ENCODE results near the gene NFKB2.

The NFKB2 gene

DNA sequence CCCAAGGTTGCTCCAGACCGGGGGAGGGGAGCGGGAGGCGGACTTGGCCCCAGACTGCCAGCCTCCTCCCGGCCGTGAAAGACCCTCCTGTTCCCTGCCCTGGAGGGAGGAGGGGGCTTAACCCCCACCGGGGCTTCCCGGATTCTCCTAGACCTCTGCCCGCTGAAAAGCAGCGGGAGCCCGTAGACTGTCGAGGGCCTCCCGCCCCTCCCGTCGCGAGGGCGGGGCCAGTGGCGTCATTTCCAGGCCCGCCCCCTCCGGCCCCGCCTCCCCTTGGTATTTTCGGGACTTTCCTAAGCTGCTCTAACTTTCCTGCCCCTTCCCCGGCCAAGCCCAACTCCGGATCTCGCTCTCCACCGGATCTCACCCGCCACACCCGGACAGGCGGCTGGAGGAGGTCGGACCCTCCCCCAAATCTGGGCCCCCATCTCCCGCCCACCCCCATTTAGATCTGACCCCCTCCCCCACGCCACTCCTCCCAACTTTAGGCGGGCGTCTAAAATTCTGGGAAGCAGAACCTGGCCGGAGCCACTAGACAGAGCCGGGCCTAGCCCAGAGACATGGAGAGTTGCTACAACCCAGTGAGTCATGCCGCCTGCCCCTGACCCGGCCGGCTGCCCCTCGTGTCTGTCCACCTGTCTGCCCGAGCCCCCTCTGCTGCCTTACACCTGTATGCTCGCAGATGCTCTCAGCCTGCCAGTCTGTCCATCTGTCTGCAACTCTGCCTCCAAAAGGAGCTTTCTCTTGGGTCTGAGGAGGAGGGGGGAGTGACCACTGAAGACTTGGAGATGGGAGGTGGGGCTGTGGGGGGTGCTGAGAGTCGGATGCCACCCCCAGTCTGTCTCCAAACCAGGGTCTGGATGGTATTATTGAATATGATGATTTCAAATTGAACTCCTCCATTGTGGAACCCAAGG lies at the start of gene NFKB2:
Gene NFKB2, plus strand, starts transcription at position 306 of the 917 bp plus-strand sequence. Its CDS starts 255 bp downstream, at position 561.
- DNase-seq: no peak

DNA sequence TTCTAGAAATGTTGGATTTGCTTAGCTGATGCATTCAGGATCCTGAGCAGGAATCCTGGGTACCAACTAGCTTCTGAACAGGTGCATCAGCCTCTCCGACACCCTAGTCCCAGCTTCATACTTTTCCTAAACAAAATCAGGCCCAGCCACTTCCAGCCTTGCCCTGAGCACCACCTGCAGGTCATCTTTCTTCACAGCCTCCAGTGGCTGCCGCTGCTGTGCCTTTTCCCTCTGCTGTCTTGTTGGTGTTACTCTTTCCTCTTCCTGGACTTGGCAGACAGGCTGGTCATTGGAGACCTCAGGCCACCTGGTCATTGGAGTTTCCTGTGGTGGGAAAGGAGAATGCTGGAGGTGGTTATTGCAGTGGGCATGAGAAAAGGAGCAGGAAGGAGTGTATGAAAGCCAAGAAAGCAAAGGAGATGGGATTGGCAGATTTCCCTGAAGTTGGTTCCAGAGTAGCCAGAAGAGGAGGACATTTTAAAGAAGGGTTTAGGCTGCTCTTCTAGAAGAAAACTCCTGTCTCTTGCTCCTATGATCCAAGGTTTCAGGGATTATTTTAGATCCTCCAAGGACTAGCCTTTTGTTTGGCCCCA lies 48.2 kb upstream of the NFKB2 start:
- DNase-seq: no peak

DNA sequence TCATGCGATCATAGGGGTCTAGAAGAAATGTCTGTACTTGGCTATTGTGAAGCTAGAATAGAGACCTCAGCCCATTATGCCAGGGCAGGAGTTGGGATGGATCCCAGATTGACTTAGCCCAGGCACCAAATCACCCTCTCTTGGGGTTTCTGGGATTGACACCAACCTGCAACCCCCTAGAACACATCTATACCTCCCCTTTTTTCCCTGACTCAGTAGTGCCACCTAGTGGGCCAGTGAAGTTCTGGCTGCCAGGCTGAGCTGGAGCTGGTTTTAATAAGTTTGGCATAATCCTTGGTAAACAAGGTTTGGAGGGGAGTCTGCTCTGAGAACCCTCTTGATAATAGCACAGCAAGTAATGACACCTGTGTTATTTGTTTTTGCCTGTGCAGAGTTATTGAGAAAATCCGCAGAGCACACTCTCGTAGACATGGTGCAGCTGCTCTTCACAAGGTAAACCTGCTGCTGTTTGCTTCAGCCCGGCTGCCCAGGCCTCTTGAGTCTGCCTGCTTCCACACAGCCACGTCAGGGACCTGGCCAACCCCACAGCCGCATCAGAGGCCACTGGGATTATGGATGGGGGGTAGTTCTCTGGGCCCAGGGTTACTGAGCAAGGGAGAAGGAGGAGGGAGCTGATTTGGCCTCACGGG lies 43.3 kb upstream of the NFKB2 start:
- DNase-seq: no peak

DNA sequence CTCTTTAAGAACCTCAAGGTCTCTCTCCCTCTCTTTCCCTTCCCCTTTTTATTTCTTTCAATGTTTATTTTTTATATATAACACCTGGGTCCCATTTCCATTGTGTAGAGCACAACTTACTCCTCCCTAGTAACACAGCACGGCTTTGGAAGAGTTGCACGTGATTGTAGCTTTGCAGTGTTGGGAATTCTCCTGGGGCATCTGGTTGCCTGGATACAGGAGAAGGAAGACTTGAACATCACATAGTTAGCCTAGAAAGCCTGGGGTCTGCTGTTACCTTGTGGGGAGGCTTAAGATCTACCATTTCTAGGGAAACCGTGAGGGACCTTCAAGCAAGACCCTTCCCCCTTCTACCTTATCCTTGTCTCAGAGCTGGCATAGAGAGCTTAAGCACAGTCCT lies 41.1 kb upstream of the NFKB2 start:
- no peak for DNase-seq

DNA sequence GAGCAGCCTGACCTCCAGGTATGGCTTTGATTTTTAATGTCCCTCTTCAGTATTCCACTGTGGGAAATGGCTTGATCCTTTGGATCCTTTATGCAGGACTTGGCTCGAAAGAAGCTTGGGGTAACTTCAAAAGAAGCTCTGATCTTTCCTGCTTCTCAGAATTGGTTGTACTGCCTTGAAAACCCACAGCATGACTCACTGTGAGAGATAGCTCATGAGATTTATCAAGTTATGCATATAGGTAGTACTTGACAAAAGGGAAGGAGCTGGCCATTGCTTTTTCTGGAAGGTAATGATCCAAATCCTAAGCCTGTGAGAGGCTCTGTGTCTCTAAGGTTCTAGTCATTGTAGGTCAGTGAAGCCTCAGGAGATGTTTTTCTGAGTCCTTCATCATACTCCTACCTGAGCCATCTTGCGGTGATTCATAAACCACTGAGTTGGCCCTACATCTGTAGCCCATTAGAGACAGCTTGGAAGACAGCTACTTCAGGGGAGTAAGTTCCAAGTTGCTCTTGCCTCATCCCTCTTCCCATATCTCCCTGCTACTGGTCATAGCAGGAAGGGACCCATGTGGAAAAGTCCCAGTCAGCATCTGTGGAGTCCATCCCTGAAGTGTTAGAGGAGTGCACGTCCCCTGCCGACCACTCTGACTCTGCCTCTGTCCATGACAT lies 36.7 kb upstream of the NFKB2 start:
- no peak for DNase-seq

DNA sequence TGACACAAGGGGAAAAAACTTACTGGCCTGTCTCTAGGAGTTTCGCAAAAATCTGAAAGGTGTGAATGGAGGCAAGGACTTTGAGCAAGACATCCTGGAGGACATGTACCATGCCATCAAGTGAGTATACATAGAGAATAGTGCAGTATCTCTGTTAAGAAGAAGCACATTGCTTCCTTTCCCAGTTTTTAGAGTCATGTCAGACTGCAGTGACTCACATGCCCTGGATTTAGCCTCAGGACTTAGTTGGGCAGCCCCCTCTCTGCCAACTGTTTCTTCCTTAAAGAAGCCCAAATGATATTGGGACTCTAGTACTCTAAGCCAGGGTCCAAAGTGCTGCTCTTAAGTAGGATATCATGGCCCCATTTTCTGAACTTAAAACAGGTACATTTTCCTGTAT lies 28.1 kb upstream of the NFKB2 start:
- DNase-seq: no peak

DNA sequence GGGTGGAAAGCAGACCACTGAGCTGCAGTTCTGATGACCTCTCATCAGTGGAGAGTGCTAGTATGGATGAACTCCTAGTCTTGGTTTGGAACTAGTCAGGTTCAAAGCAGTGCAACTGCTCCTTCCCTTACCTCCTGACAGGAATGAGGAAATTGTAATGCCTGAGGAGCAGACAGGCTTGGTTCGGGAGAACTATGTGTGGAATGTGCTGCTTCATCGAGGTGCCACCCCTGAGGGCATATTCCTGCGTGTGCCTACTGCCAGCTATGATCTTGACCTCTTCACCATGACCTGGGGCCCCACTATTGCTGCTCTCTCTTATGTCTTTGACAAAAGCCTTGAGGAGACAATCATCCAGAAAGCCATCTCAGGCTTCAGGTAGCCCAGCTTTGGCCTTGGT lies 27.4 kb upstream of the NFKB2 start:
- no peak for DNase-seq

DNA sequence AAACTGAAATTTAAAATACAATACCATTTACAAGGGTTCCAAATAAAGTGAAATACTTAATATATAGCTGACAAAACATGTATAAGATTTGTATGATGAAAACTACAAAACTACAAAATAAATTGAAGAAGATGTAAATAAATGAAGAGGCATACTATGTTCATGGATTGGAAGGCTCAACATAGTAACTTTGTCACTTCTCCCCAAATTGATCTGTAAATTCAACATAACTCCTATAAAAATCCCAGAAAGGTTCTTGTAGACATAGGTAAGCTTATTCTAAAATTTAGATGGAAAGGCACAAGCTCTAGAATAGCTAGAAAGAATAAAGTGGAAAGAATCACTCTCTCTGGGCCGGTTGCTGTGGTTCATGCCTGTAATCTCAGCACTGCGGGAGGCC lies 24.2 kb upstream of the NFKB2 start:
- DNase-seq: no peak

DNA sequence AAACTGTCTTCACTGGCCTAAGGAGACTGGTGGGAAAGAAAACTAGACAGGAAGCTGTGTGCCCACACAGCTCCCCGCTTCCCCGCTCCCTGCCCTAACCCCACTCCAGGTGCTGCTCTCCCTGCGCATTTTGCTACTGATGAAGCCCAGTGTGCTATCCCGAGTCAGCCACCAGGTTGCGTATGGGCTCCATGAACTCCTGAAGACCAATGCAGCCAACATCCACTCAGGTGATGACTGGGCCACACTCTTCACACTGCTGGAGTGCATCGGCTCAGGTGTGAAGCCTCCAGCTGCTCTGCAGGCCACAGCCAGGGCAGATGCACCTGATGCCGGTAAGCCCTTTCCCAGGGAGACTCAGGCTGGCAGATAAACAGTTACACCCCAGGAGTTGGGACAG lies 20.3 kb upstream of the NFKB2 start:
- no peak for DNase-seq

DNA sequence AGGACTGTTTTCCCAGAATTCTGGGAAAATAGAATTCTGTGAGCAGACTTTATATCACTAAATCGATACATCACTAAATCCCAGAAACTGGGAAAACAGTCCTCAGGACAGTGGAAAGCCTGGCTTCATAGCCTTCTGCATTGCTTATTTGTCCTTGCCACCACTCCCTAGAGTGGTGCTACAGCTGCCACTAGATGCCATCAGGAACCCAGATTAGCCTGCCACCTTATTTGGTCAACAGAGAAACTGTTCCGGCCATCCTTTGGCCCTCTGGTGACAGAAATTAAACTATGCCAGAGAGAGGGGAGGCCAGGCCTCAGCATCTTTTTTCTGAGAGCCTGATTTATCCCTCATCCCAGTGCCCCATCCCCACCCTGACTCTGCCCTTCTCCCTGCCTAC lies 19.6 kb upstream of the NFKB2 start:
- no peak for DNase-seq

DNA sequence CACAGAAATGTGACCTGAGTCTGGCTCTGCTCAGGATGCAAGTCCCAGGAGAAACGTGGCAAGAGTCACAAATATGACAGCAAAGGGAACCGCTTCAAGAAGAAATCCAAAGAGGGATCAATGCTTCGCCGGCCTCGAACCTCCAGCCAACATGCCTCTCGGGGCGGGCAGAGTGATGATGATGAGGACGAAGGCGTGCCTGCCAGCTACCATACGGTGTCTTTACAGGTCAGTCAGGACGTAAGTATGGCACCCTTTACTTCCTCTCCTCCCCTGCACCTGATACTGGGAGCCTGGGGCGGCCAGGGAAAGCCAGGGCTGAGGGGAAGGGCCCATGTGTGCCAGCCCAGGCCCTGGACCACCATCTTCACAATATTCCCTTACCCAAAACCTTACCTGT lies 18.6 kb upstream of the NFKB2 start:
- DNase-seq: no peak

DNA sequence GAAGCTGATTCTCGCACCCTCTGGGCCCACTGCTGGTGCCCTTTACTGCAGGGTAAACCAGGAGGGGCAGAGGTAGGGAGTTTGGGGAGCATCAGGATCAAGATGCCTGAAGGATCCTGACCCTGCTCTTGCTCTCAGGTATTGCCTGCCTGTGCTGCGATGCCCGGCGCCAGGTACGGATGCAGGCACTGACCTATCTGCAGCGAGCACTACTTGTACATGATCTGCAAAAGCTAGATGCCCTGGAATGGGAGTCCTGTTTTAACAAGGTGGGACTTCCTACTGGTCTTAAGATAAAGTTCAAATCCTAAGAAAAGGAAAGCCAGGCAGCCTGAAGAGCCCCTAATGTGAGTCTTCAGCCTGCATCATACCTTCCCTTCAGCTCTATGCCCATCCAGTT lies 16.1 kb upstream of the NFKB2 start:
- no peak for DNase-seq

DNA sequence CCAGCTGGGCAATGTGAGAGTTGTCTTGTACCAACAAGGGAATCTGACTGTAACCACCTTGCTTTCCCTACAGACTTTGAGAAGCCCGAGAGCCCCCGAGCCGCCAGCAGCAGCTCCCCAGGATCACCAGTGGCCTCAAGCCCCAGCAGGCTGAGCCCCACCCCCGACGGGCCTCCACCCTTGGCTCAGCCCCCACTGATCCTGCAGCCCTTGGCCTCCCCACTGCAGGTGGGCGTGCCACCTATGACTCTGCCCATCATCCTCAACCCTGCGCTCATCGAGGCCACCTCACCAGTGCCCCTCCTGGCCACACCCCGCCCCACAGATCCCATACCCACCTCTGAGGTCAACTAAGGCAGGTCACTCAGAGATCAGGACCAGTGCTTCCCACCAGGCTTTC lies 13.5 kb upstream of the NFKB2 start:
- no peak for DNase-seq

DNA sequence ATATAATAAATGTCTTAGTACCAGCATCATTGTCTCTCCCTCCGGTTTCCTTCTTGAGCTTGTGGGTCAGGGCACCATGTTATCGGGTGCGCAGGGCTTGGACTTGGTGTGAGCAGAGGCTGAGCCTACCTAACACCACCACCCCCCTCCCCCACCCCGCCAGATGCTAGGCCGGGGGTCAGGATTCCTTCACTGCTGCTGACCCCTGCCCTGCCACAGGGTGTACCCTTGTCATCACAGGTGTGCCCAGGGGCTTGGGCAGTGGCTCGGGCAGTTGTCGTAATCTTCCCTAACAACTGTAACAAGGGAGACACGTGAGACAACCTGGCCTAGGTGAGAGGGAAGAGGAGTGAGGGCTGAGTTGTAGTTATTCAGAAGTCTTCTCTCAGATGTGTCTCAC lies 12.6 kb upstream of the NFKB2 start:
- DNase-seq: no peak

DNA sequence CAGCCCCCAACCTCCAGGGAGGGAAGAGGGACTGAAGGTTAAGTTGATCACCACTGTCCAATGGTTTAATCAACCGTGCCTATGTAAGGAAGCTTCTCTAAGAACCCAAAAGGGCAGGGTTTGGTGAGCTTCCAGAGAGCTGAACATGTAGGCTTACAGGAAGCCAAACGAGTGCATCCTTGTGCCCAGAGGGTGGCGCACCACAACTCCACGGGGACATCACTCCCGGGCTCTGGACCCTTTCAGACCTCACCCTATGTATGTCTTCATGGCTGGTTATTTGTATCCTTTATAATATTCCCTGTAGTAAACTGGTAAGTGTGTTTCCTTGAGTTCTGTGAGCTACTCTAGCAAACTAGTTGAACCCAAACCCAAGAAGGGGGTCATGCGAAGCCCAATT lies 11.5 kb upstream of the NFKB2 start:
- no peak for DNase-seq

DNA sequence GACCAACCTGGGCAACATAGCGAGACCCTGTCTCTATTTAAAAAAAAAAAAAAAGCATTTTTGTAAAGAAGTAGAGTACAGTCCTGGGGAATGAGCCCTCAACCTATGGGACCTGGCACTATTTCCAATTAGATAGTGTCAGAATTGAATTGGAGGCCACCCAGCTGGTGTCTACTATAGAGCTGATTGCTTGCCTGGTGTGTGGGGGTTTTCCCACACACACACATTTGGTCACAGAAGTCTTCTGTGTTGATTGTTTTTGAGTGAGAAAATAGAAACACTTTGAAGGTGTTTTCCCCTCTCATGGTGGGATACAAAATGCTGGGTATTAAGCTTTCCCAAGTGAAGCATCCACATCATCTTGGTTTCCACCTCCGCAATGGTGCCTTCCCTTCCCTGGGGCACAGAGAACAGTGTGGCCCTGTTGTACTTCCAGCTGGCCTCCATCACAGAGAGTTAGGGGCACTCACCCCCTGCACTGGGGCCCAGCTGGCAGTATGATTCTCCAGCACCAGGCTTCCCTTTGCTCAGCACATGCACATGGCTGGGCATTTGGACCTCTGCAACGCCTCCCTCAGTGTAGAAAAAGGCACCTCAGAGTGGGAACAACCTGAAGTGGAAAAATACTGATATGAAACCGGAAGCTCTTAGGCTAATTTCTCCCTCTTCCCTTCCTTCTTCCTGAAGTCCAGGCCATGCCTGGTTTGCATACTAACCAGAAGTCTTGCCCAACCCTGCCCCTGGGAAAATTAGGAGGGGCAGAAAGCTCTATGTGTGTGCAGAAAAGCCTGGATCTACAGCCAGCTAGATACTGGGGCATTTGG lies 10.7 kb upstream of the NFKB2 start:
- no peak for DNase-seq

DNA sequence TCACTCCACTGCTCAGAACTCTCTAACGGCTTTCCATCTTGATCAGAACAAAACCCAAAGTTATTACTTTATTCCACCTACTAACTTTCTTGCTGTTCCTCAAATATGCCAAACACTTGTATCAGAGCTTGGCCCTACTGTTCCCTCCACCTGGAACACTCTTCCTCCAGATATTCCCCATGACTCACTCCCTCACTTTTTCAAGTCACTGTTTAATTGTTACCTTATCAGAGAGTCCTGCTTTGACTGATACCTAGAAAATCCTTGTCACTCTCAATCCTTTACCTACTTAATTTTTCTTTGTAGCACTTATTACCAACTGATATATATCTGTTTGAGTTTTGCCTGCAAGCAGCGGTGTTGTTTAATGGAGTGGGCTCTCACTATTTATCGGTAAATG lies 5.6 kb upstream of the NFKB2 start:
- no peak for DNase-seq

DNA sequence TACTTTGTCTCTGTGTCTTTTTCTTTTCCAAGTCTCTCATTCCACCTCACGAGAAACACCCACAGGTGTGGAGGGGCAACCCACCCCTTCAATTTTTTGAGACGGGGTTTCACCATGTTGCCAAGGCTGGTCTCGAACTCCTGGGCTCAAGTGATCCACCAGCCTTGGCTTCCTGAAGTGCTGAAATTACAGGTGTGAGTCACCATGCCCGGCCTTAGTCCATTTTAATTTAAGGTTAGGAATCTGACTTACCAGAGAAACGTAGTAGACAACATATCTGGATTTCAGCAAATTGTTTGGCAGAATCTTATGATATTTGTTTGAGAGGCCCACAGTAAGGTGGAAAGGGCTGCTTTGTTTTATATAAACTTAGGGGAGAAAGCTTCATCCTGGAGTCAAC lies 3.2 kb upstream of the NFKB2 start:
- DNase-seq: no peak

DNA sequence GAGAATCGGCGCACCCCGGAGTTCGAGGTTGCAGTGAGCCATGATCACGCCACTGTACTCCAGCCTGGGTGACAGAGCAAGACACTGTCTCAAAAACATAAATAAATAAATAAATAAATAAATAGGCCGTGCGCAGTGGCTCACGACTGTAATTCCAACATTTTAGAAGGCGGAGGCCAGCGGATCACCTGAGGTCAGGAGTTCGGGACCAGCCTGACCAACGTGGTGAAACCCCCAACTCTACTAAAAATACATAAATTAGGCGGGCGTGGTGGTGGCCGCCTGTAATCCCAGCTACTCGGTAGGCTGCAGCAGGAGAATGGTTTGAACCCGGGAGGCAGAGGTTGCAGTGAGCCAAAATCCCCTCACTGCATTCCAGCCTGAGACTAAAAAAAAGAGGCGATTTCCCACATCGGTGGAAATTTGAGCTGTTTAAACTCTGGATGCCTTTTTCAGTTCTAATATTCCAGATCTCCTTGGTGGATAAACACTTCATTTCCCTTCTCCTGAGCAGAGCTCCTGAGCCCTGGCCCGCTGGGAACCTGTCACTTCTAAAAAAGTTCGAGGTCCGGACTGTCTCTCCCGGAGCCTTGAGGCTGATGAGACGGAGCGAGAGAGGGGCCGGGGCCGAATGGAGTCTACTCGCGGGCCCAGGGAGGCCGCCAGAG lies 2.0 kb upstream of the NFKB2 start:
- DNase-seq: no peak

DNA sequence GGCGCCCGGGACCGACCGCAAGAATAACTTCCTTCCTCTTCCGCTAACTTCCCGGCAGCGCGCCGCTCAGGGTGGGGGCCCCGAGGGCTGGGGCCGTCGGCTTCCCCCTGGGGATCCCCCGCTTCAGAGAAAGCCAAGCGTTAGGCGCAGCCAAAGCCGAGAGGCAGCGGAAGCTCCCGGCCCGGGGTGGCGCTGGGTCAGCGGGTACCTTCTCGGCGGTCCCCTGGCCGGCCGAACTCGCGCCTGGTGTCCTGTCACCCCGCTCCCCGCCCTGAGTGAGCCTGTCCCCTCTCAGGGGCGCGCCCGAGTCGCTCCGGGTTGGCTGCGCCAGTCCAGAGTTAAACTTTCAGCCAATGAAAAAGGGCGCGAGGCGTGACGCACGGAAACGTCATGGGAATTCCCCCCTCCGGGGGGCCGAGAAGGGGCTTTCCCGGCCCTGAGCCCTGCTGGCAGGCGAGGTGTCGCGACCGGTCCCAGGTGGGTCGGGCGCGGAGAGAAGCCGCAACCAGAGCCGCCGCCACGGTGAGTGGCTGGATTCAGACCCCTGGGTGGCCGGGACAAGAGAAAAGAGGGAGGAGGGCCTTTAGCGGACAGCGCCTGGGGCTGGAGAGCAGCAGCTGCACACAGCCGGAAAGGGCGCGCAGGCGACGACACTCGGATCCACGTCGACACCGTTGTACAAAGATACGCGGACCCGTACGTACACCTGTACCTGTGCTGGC lies 1.3 kb upstream of the NFKB2 start:
- peak; percentile 24 for DNase-seq

DNA sequence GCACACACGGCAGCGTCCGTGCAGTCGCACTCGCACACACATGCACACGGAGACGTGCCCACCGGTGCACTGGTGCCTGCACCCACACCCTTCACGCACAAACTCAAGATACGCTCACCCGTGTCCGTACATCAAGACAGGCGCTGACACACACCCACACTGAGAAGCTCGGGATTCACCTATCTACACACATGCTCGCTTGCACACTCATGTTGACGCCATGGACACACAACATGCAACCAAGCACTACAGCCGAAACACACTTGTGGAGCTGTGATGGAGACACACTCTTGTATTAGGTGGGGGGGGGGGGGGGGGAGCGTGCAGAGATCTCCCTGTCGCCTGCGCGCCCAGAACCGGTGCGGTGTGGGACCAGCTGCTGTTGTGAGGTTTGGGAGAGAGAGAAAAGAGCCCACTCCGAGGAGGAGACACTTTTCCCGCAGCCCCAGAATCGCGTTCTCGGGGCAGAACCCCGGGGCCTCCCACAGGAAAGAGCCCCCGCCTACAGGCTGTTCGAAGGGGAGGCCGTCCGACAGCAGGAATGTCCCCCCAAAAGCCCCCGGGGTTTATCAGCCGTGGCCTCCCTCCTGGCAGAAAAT lies 605 bp upstream of the NFKB2 start:
- DNase-seq: no peak
